WERI-Rb-1 (cell line): ENCODE measurements around the gene TBC1D3.
"Not testable (repeated sequence)": the region's sequence is repeated elsewhere in the genome, so short reads cannot be mapped to it uniquely, and the experiment has no call there.

Experiments
- DNase-seq: peaks from one replicate; pipeline ENCODE4 v3.0.0-alpha.2; 2020
- H3K27ac ChIP-seq: fragments of 250-450 bp; sonication (Bioruptor Pico); 2 replicates; pipeline ENCODE4 v1.5.1; 2020; ENCODE audit warnings: mild to moderate bottlenecking, moderate library complexity
- H3K27me3 ChIP-seq: fragments of 250-450 bp; sonication (Bioruptor Pico); 2 replicates; pipeline ENCODE4 v1.5.1; 2021; ENCODE audit warnings: mild to moderate bottlenecking, low read depth, moderate library complexity; ENCODE audit not compliant: insufficient read depth, severe bottlenecking
- H3K36me3 ChIP-seq: fragments of 250-450 bp; sonication (Bioruptor Pico); 2 replicates; pipeline ENCODE4 v1.5.1; 2020; ENCODE audit warnings: mild to moderate bottlenecking, moderate library complexity
- H3K4me3 ChIP-seq: 2 replicates; pipeline ENCODE4 v1.5.1; 2011; ENCODE audit warnings: low read depth, mild to moderate bottlenecking, control low read depth, low read length
- H3K9me3 ChIP-seq: fragments of 250-450 bp; sonication (Bioruptor Pico); 2 replicates; pipeline ENCODE4 v1.5.1; 2021; ENCODE audit warnings: mild to moderate bottlenecking, moderate library complexity; ENCODE audit not compliant: severe bottlenecking

TBC1D3 gene

DNA sequence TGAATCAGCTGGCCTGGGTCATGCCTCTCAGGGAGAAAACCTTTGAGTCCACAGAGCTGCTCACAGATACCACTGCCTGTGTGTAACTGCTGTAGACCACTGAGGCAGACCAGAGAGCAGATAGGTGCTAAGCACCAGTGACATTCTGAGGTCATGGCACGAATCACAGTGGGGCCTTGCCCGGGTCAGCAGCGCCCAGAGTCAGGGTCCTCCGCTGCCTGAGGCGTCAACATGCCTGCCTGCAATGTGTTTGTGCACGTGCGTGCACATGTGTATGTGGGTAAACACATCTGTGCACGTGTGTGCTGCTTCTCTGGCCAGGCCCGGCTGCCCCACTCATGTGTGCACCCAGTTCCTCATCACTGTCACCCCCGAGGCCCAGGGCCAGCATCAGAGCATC lies at the start of gene TBC1D3:
Gene TBC1D3 (minus strand): TSS at position 101 of the 400 bp plus-strand sequence. CDS start 1,526 bp downstream, outside the sequence.
- not testable (repeated sequence) for H3K36me3 ChIP-seq, H3K27ac ChIP-seq, H3K27me3 ChIP-seq

DNA sequence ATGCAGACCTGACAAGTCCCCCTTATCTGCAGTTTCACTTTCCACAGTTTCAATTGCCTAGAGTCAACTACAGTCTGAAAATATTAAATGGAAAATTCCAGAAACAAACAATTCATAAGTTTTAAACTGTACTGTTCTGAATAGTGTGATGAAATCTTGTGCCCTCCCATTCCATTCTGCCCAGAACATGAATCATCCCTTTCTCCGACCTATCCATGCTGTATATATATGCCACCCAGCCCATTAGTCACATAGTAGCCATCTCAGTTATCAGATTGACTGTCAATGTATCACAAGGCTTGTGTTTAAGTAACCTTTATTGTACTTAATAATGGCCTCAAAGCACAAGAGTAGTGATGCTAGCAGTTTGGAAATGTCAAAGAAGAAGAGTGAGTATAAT lies 40.4 kb upstream of the TBC1D3 start:
- not testable (repeated sequence) for H3K27ac ChIP-seq, H3K36me3 ChIP-seq, H3K4me3 ChIP-seq, DNase-seq, H3K9me3 ChIP-seq, H3K27me3 ChIP-seq

More for the DNA sequence above, at the start of gene TBC1D3:
- DNase-seq, H3K9me3 ChIP-seq, H3K4me3 ChIP-seq: not testable (repeated sequence)

DNA sequence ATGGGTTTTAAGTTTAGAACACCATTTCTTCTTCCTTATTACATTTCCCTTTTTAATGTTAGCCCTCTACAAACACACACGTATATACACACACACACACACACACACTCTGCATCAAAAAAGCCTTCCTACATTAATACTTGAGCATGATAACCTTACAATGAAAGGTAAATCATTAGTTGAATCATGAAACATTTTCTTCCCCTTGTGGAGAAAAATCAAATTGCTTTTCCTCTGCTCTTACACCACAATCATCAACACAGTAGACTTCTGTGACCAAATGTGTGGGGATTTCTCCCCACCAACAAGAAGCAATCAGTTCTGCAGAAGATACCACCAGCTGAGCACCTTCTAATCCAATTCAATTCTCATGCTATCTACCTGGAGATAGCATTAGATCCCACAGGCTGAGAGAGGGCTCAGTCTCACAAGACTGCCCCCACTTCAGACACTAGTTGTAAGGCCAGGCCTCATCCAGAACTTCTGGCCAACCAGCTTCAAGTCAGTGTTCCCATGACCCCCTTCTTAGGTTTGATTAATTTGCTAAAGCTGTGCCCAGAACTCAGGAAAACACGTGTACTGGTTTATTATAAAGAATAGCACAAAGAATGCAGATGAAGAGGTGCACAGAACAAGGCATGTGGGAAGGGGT lies 33.6 kb upstream of the TBC1D3 start:
- not testable (repeated sequence) for H3K36me3 ChIP-seq, H3K9me3 ChIP-seq, H3K27ac ChIP-seq, DNase-seq, H3K27me3 ChIP-seq, H3K4me3 ChIP-seq

DNA sequence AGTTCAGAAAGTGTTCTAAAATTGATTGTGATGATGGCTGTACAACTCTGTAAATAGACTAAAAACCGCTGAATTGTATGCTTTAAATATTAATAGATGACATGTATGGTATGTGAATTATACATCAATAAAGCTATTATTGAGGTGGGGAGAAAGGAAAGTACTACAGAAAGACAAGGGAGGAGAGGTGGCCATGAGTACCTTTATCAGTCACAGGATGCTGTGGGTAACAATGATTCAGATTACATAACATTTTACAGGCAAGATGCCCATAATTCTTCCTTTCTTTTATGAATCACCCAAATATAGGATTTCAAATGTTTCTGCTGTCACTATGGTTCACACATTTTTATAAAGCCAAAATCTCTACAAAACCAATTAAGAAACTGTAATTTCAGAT lies 28.5 kb upstream of the TBC1D3 start:
- H3K9me3 ChIP-seq, H3K4me3 ChIP-seq, H3K27me3 ChIP-seq, H3K36me3 ChIP-seq, DNase-seq, H3K27ac ChIP-seq: not testable (repeated sequence)

DNA sequence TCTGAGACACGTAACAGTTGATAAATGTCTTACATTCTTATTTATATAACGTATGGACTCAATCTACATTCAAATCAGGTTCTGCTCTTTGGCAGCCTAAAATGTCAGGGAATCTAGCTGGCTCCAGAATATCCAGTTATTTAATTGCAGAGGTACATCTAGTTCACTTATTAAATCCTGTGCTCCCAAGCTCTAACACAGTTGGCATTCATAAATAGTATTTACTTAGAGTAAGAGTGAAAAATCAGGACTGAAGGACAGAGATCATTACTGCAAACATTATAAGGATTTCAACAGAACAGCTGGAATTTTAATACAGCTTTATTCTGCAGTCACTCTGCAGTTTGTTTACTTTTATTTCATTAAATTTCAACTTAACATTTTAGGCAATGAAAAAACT lies 7.9 kb upstream of the TBC1D3 start:
- H3K9me3 ChIP-seq, DNase-seq, H3K27me3 ChIP-seq, H3K4me3 ChIP-seq, H3K27ac ChIP-seq, H3K36me3 ChIP-seq: not testable (repeated sequence)

DNA sequence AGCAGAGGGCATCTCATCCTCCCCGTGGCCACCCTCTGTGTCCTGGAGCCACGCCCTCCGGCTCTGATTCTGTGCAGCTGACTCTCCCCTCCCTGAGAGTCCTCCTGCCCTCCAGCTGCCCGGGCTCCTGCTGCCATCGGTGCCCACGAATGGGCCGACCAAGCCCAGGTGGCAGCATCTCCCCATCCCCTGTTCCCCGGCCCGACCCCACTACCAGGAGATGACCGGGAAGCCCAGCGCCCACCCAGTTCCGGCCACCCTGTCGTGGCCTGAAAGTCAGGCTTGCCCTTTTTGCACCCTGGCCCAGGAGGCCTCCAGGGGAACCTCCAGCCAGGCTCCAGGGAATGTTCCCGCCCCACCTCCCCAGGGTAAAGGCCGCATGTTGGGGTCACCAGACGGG lies 57.5 kb downstream of the TBC1D3 start:
- not testable (repeated sequence) for H3K4me3 ChIP-seq, H3K27ac ChIP-seq, H3K27me3 ChIP-seq, DNase-seq, H3K36me3 ChIP-seq, H3K9me3 ChIP-seq
